ENCODE data around the gene TTC7B.
A peak's percentile ranks its signal among the peaks of the same experiment; 100 is the strongest.
"Not testable (repeated sequence)": the region's sequence is repeated elsewhere in the genome, so short reads cannot be mapped to it uniquely, and the experiment has no call there.

Gene TTC7B

GRCh38 chr14:90815822-90816662 is at the start of gene TTC7B:
TSS of gene TTC7B (minus strand) at chr14:90816430. CDS start at chr14:90816295, 135 bp downstream.
- no peak within 1 kb of the TSS for H3K4me3 ChIP-seq (ENCODE audit: low read depth, low read length)
- TF ChIP-seq CTCF (IDR thresholded peaks at IDR 0.05; ENCODE audit: insufficient read depth, low read depth, low read length, missing control alignments): peak; percentile 50
- peak; percentile 36 for DNase-seq (ENCODE audit: low read depth)

GRCh38 chr14:90864741-90865140 is 48.5 kb upstream of the TTC7B start:
- no peak overlapping the region for H3K4me3 ChIP-seq (ENCODE audit: low read depth, low read length)
- TF ChIP-seq CTCF (IDR thresholded peaks at IDR 0.05; ENCODE audit: insufficient read depth, low read depth, low read length, missing control alignments): no peak
- DNase-seq (ENCODE audit: low read depth): no peak

- TF ChIP-seq CTCF (IDR thresholded peaks at IDR 0.05; ENCODE audit: insufficient read depth, low read depth, low read length, missing control alignments): no peak
- no peak overlapping the region for H3K4me3 ChIP-seq (ENCODE audit: low read depth, low read length)
- peak; percentile 10 for DNase-seq (ENCODE audit: low read depth)
These were observed 42.3 kb upstream of the TTC7B start for GRCh38 chr14:90858511-90858910.

GRCh38 chr14:90857866-90858265 is 41.6 kb upstream of the TTC7B start:
- no peak overlapping the region for H3K4me3 ChIP-seq (ENCODE audit: low read depth, low read length)
- TF ChIP-seq CTCF (IDR thresholded peaks at IDR 0.05; ENCODE audit: insufficient read depth, low read depth, low read length, missing control alignments): no peak
- no peak for DNase-seq (ENCODE audit: low read depth)

- DNase-seq (ENCODE audit: low read depth): peak; percentile 8
- H3K4me3 ChIP-seq (ENCODE audit: low read depth, low read length): not testable (repeated sequence)
These were observed 39.9 kb upstream of the TTC7B start for GRCh38 chr14:90856115-90856514.

- H3K4me3 ChIP-seq (ENCODE audit: low read depth, low read length): no peak overlapping the region
- no peak for TF ChIP-seq CTCF (IDR thresholded peaks at IDR 0.05; ENCODE audit: insufficient read depth, low read depth, low read length, missing control alignments)
- DNase-seq (ENCODE audit: low read depth): no peak
These were observed 36.9 kb upstream of the TTC7B start for GRCh38 chr14:90853116-90853515.

GRCh38 chr14:90851327-90852036 is 35.3 kb upstream of the TTC7B start:
- DNase-seq (ENCODE audit: low read depth): no peak
- H3K4me3 ChIP-seq (ENCODE audit: low read depth, low read length): no peak overlapping the region
- TF ChIP-seq CTCF (IDR thresholded peaks at IDR 0.05; ENCODE audit: insufficient read depth, low read depth, low read length, missing control alignments): no peak
